ENCODE data around the gene RHOF. TPM values are rescaled to one million over a fixed set of nuclear protein-coding genes. Genes with fewer than 3 reads are reported as not detected.

The RHOF gene
- total and polyA plus RNA-seq, 7 donors, result 7.6 to 132 (median 15.0) TPM

DNA sequence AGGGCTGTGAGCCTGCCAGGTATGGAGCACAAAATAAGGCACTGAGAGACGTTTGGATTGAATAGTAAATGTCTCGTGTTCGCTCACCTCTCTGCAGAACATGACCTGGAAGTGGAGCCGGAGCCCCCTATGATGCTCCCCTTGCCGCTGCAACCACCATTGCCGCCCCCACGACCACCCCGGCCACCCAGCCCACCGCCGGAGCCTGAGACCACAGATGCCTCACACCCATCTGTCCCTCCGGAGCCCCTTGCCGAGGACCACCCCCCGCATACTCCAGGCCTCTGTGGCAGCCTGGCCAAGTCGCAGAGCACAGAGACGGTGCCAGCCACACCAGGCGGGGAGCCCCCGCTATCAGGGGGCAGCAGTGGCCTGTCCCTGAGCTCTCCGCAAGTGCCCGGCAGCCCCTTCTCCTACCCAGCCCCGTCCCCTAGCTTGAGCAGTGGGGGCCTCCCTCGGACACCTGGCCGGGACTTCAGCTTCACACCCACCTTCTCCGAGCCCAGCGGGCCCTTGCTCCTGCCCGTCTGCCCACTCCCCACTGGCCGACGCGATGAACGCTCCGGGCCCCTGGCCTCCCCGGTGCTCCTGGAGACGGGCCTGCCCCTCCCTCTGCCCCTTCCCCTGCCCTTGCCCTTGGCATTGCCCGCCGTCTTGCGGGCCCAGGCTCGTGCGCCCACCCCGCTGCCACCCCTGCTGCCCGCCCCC, 29.1 kb upstream of the RHOF start:
- H3K27me3 ChIP-seq, result no peaks in the 10 kb centered on the region
- peaks cover 46 to 98% (median 67%) of the 10 kb centered on the region in 4 donors for H3K36me3 ChIP-seq
- no peaks in the 10 kb centered on the region for H3K9me3 ChIP-seq
- H3K4me1 ChIP-seq, result no peaks in the 10 kb centered on the region
- DNase-seq, result no peak
- TF ChIP-seq POLR2A (IDR thresholded peaks at IDR 0.05), result no peak
- TF ChIP-seq, protein P1, sequence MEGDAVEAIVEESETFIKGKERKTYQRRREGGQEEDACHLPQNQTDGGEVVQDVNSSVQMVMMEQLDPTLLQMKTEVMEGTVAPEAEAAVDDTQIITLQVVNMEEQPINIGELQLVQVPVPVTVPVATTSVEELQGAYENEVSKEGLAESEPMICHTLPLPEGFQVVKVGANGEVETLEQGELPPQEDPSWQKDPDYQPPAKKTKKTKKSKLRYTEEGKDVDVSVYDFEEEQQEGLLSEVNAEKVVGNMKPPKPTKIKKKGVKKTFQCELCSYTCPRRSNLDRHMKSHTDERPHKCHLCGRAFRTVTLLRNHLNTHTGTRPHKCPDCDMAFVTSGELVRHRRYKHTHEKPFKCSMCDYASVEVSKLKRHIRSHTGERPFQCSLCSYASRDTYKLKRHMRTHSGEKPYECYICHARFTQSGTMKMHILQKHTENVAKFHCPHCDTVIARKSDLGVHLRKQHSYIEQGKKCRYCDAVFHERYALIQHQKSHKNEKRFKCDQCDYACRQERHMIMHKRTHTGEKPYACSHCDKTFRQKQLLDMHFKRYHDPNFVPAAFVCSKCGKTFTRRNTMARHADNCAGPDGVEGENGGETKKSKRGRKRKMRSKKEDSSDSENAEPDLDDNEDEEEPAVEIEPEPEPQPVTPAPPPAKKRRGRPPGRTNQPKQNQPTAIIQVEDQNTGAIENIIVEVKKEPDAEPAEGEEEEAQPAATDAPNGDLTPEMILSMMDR (IDR thresholded peaks at IDR 0.05), result no peak
- TF ChIP-seq POLR2AphosphoS5 (IDR thresholded peaks at IDR 0.05), result no peak
- TF ChIP-seq EP300 (IDR thresholded peaks at IDR 0.05), result no peak
- intact Hi-C loops (cut with DNase I), result no loop called here
- no peak overlapping the region for H3K27ac ChIP-seq
- no peak overlapping the region for H3K4me3 ChIP-seq
- 93% methylated on average over 39 of the region's 39 CpGs for WGBS, 2 donors

DNA sequence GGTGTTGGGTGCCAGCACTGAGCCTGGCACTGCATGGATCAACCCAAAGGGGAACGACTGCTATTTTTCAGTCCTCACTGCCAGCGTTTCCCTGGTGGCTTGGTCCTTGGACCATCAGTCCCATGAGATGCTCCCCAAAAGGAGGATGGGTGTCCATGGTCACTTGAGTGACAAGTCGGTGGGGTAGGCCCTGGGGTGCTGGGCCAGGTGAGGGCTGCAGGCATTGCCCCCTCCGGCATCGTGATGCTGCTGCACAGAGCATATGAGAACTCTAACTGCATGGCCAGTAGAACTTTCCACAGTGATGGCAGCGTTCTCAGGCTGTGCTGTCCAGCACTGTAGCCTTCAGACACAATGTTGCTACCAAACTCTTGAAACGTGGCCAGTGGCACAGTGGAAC, 26.6 kb upstream of the RHOF start:
- H3K27ac ChIP-seq, result no peak overlapping the region
- no peaks in the 10 kb centered on the region for H3K4me1 ChIP-seq
- TF ChIP-seq POLR2A (IDR thresholded peaks at IDR 0.05) (no peak), EP300 (IDR thresholded peaks at IDR 0.05) (no peak), POLR2AphosphoS5 (IDR thresholded peaks at IDR 0.05) (no peak)
- TF ChIP-seq, protein P1 (IDR thresholded peaks at IDR 0.05), result no peak
- no peaks in the 10 kb centered on the region for H3K27me3 ChIP-seq
- intact Hi-C loops (cut with DNase I), result no loop called here
- H3K9me3 ChIP-seq, result no peaks in the 10 kb centered on the region
- WGBS, 2 donors, result 85 to 92% methylated on average over 7 of the region's 7 CpGs
- no peak for DNase-seq
- no peak overlapping the region for H3K4me3 ChIP-seq
- peaks cover 61 to 98% (median 81%) of the 10 kb centered on the region in 4 donors for H3K36me3 ChIP-seq

DNA sequence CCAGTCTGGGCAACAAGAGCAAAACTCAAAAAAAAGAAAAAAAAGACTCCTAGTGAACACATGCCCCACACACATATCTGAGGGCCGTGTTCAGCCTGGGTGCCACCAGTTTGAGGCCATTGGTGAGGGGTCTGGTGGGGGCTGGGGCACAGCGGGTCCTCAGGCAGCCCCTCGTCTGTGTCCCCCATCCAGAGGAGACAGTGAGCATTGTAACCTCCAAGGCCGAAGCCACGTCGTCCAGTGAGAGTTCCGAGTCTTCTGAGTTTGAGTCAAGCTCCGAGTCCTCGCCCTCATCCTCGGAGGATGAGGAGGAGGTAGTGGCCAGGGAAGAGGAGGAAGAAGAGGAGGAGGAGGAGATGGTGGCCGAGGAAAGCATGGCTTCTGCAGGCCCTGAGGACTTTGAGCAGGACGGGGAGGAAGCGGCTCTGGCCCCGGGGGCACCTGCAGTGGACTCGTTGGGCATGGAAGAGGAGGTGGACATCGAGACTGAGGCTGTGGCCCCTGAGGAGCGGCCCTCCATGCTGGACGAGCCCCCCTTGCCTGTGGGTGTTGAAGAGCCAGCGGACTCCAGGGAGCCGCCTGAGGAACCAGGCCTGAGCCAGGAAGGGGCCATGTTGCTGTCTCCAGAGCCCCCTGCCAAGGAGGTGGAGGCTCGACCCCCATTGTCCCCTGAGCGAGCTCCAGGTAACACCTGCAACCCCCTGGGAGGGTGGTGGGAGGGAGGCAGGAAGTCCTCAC, 25.9 kb upstream of the RHOF start:
- intact Hi-C loops (cut with DNase I), result no loop called here
- TF ChIP-seq POLR2AphosphoS5 (IDR thresholded peaks at IDR 0.05) (no peak), EP300 (IDR thresholded peaks at IDR 0.05) (no peak), POLR2A (IDR thresholded peaks at IDR 0.05) (no peak)
- TF ChIP-seq, protein P1 (IDR thresholded peaks at IDR 0.05), result no peak
- Histone ChIP-seq H3K4me1 (no peaks in the 10 kb centered on the region), H3K9me3 (no peaks in the 10 kb centered on the region), H3K4me3 (no peak overlapping the region), H3K27me3 (no peaks in the 10 kb centered on the region), H3K27ac (no peak overlapping the region), H3K36me3 (peaks cover 68 to 100% (median 87%) of the 10 kb centered on the region in 4 donors)
- 94% methylated on average over 22 of the region's 22 CpGs for WGBS, 2 donors
- DNase-seq, result peak; percentile 62

DNA sequence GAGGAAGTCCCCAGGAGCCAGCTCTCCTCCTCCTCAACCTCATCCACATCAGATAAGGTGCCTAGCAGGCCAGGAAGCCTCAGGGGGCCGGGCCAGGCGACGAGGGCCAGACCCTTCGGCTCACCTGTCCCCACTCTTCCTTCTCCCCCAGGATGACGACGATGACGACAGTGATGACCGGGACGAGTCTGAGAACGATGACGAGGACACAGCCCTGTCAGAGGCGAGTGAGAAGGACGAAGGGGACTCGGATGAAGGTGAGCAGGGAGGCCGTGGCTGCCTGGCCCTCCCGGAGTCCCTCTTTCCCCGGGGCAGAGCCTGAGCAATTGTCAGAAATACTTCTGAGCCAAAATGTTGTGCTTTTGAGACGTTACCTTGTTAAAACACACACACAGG, 24.2 kb upstream of the RHOF start:
- intact Hi-C loops (cut with DNase I), result no loop called here
- WGBS, 2 donors, result 96% methylated on average over 18 of the region's 18 CpGs

More for the DNA sequence above, 24.2 kb upstream of the RHOF start:
- Histone ChIP-seq H3K9me3 (no peaks in the 10 kb centered on the region), H3K36me3 (peaks cover 60 to 84% (median 76%) of the 10 kb centered on the region in 4 donors), H3K4me1 (peaks cover 0 to 14% (median 12%) of the 10 kb centered on the region in 4 donors), H3K4me3 (no peak overlapping the region), H3K27ac (no peak overlapping the region), H3K27me3 (no peaks in the 10 kb centered on the region)
- TF ChIP-seq POLR2A (IDR thresholded peaks at IDR 0.05), result no peak
- TF ChIP-seq EP300 (IDR thresholded peaks at IDR 0.05), result no peak
- TF ChIP-seq, protein P1 (IDR thresholded peaks at IDR 0.05), result no peak
- no peak for TF ChIP-seq POLR2AphosphoS5 (IDR thresholded peaks at IDR 0.05)
- no peak for DNase-seq

All from sigmoid colon (tissue), 7 donors.